CD4-positive, alpha-beta memory T cell (primary cell): ENCODE results near the gene C1orf50. TPM values are rescaled to one million over a fixed set of nuclear protein-coding genes. Genes with fewer than 3 reads are reported as not detected.
A peak's percentile ranks its signal among the peaks of the same experiment; 100 is the strongest.

Experiments
- CTCF ChIA-PET: fragments of 350-600 bp; sonication (Branson Sonifier 250); formaldehyde crosslinking; loops from one replicate; lab custom pipeline; 2021; ENCODE audit warnings: inconsistent platforms; ENCODE audit not compliant: partially characterized antibody; lab: Charles Lee
- POLR2A ChIA-PET: fragments of 350-600 bp; sonication (Branson Sonifier 250); formaldehyde crosslinking; loops from one replicate; lab custom pipeline; 2021; ENCODE audit not compliant: partially characterized antibody; lab: Charles Lee
- DNase-seq, 5 donors: peaks; one replicate each; pipeline versions ENCODE4 v3.0.0 to v3.0.0-alpha.2; 2020 to 2022; ENCODE audit warnings: mixed read lengths in 1 of 5
- H3K27ac ChIP-seq: one replicate; pipeline ENCODE4 v1.7.0; 2013; ENCODE audit warnings: low read depth, low read length
- H3K27me3 ChIP-seq: 2 replicates; pipeline ENCODE4 v1.7.0; 2013; ENCODE audit warnings: mild to moderate bottlenecking, low read length, moderate library complexity; ENCODE audit not compliant: insufficient read depth
- H3K36me3 ChIP-seq: 2 replicates; pipeline ENCODE4 v1.7.0; 2013; ENCODE audit warnings: mild to moderate bottlenecking, low read length, moderate library complexity; ENCODE audit not compliant: insufficient read depth
- H3K4me1 ChIP-seq: 2 replicates; pipeline ENCODE4 v1.7.0; 2013; ENCODE audit warnings: mild to moderate bottlenecking, low read length, moderate library complexity; ENCODE audit not compliant: insufficient read depth
- H3K4me3 ChIP-seq, 2 donors: one replicate each; pipeline ENCODE4 v1.7.0; 2013; ENCODE audit warnings: low read length in 2 of 2, mild to moderate bottlenecking in 1 of 2
- H3K9me3 ChIP-seq, 2 donors: one replicate each; pipeline ENCODE4 v1.7.0; 2013; ENCODE audit warnings: low read length in 2 of 2, control low read depth in 1 of 2; ENCODE audit not compliant: control insufficient read depth in 1 of 2
- H3K27ac Mint-ChIP-seq, 7 donors: one replicate each; pipeline ENCODE4 v1.8.0; 2020 to 2021; ENCODE audit warnings: mixed read lengths in 7 of 7, mild to moderate bottlenecking in 6 of 7, inconsistent platforms in 3 of 7, moderate library complexity in 3 of 7
- H3K27me3 Mint-ChIP-seq, 2 donors: one replicate each; pipeline ENCODE4 v1.8.0; 2020 to 2021; ENCODE audit warnings: mixed read lengths in 2 of 2
- H3K36me3 Mint-ChIP-seq, 2 donors: one replicate each; pipeline ENCODE4 v1.8.0; 2020 to 2021; ENCODE audit warnings: mixed read lengths in 2 of 2, inconsistent platforms in 1 of 2, mild to moderate bottlenecking in 1 of 2
- H3K4me1 Mint-ChIP-seq, 4 donors: one replicate each; pipeline ENCODE4 v1.8.0; 2020 to 2021; ENCODE audit warnings: mixed read lengths in 4 of 4, mild to moderate bottlenecking in 1 of 4
- H3K4me3 Mint-ChIP-seq, 8 donors: one replicate each; pipeline ENCODE4 v1.8.0; 2020 to 2021; ENCODE audit warnings: mixed read lengths in 8 of 8, mild to moderate bottlenecking in 7 of 8, moderate library complexity in 6 of 8, inconsistent platforms in 3 of 8
- H3K9me3 Mint-ChIP-seq, 8 donors: one replicate each; pipeline ENCODE4 v1.8.0; 2020 to 2021; ENCODE audit warnings: mixed read lengths in 8 of 8, mild to moderate bottlenecking in 5 of 8, inconsistent platforms in 3 of 8, moderate library complexity in 1 of 8
- intact Hi-C: fragments of 100-400 bp; cut with micrococcal nuclease; formaldehyde crosslinking; loops from one replicate; pipeline ENCODE4 v1.15.1; 2023
- polyA plus RNA-seq, 2 donors: library from polyadenylated mRNA; unstranded; fragments of 300-500 nt; fragmentation: Illumina TruSeq; gene quantifications; one replicate each; pipeline ENCODE4 v1.2.3, GENCODE V29; 2021
- total RNA-seq, 2 experiments: library from RNA; stranded (reverse); gene quantifications; one replicate each; pipeline ENCODE4 v1.2.3, GENCODE V29; 2021

C1orf50 gene
- total and polyA plus RNA-seq, 4 experiments from 2014 or later: 2.5 to 20.9 (median 14.6) TPM

DNA sequence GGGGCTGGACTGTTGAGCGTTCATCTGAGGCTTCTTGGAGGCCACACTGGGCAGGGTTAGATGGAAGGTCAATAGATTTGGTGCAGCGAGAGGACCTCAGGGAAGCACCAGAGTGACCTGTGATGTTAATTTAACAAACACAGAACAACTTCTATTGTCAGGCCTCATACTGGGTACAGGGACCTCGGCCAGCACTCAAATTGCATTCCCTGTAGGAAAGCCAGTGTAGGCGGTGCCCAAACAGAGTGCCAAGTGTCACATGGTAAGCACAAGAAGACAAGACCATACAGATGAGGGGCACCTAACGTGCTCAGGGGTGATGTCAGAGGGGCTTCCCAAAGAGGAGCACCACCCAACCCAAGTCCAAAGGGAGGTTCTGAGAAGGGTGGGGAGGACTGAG is 19.0 kb downstream of the C1orf50 start:
- POLR2A ChIA-PET: interaction anchor here (1.6 to 2.9 kb wide), 2 partner anchors 19 to 21 kb away, joined by 4 to 16 read pairs; partner anchors contain the start of genes C1orf50 and P3H1
- H3K4me1 ChIP-seq: peaks cover 14% of the 10 kb centered on the region
- H3K4me3 Mint-ChIP-seq: peak overlapping the region in 7 of 8 donors; percentile 85 to 94 (median 89)
- peaks cover 8 to 10% of the 10 kb centered on the region in 2 donors for H3K36me3 Mint-ChIP-seq
- peaks cover 0 to 2% (median 0%) of the 10 kb centered on the region in 8 donors for H3K9me3 Mint-ChIP-seq
- H3K4me1 Mint-ChIP-seq: peaks cover 8 to 23% (median 13%) of the 10 kb centered on the region in 4 donors
- DNase-seq: no peak
- CTCF ChIA-PET: interaction anchor here (1.5 kb wide), 1 partner anchor 40 kb away, joined by 4 read pairs; no protein-coding TSS in a partner anchor
- no peaks in the 10 kb centered on the region for H3K27me3 ChIP-seq
- H3K27ac Mint-ChIP-seq: peak overlapping the region in 4 of 7 donors; percentile 21 to 90 (median 56)
- H3K27ac ChIP-seq: no peak overlapping the region
- no peak overlapping the region for H3K4me3 ChIP-seq
- no peaks in the 10 kb centered on the region for H3K36me3 ChIP-seq
- no peaks in the 10 kb centered on the region for H3K9me3 ChIP-seq
- no peaks in the 10 kb centered on the region for H3K27me3 Mint-ChIP-seq
- intact Hi-C loops: no loop called here

DNA sequence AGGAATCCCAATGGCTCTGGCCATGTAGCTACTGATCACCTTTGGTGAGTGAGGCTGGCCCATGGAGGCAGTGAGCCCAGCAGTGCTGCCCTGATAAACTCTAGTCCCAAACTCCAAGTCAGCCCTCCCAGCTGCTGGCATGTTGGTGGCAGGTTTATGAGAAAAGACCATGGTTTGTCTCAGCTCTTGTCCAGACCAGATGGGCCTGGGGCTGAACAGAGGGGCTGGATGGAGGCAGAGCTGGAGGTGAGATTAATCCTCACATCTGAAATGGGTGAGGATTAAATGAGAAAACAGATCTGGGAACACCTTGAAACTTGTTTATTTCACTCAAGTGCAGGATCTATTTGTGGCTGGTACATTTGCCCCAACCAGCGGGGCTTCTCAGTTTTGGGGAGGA is 21.0 kb downstream of the C1orf50 start:
- POLR2A ChIA-PET: no interaction called here
- intact Hi-C loops: no loop called here
- no peaks in the 10 kb centered on the region for H3K27me3 Mint-ChIP-seq

GRCh38 chr1:42793824-42794223 is 26.8 kb downstream of the C1orf50 start:
- Mint-ChIP-seq H3K36me3 (no peaks in the 10 kb centered on the region), H3K9me3 (no peaks in the 10 kb centered on the region), H3K4me3 (no peak overlapping the region), H3K27me3 (peaks cover 0 to 2% of the 10 kb centered on the region in 2 donors), H3K4me1 (no peaks in the 10 kb centered on the region), H3K27ac (no peak overlapping the region)
- ChIA-PET CTCF (no interaction called here), POLR2A (interaction anchor here (1.0 kb wide), 1 partner anchor 23 kb away, joined by 4 read pairs; the partner anchor contains the start of gene ERMAP)
- intact Hi-C loops: no loop called here
- DNase-seq: no peak
- no peaks in the 10 kb centered on the region for H3K4me1 ChIP-seq
- H3K36me3 ChIP-seq: no peaks in the 10 kb centered on the region
- no peak overlapping the region for H3K27ac ChIP-seq
- H3K4me3 ChIP-seq: no peak overlapping the region
- no peaks in the 10 kb centered on the region for H3K27me3 ChIP-seq
- no peaks in the 10 kb centered on the region for H3K9me3 ChIP-seq

More for the DNA sequence above, 21.0 kb downstream of the C1orf50 start:
- H3K27me3 ChIP-seq: no peaks in the 10 kb centered on the region
- no peaks in the 10 kb centered on the region for H3K36me3 ChIP-seq
- H3K9me3 Mint-ChIP-seq: no peaks in the 10 kb centered on the region
- CTCF ChIA-PET: no interaction called here
- DNase-seq: no peak
- peaks cover 3% of the 10 kb centered on the region in 2 donors for H3K36me3 Mint-ChIP-seq
- peak overlapping the region in 1 of 7 donors; percentile 19 for H3K27ac Mint-ChIP-seq
- peaks cover 7 to 23% (median 12%) of the 10 kb centered on the region in 4 donors for H3K4me1 Mint-ChIP-seq
- H3K9me3 ChIP-seq: no peaks in the 10 kb centered on the region
- peak overlapping the region in 1 of 8 donors; percentile 6 for H3K4me3 Mint-ChIP-seq
- H3K27ac ChIP-seq: no peak overlapping the region
- H3K4me1 ChIP-seq: peaks cover 14% of the 10 kb centered on the region
- H3K4me3 ChIP-seq: no peak overlapping the region

DNA sequence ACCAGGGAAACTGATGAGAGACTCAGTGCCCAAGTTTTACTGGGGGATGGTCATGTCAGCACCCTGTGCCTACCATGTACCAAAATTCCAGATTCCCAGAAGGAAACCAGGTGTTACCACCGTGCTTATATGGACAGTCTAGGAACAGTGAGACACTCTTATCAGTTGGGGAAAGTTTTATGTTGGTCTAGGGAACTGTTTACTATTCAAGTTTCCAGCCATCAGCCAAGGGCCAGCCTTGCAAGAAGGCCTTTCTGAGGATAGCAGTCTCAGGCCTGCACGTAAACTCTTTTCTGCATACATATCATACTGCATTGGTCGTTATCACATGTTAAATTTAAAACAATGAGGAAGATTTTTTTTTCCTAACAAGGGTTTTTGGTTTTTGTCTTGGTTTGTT is 30.4 kb downstream of the C1orf50 start:
- ChIA-PET POLR2A (no interaction called here), CTCF (interaction anchor here (1.5 kb wide), 1 partner anchor 15 kb away, joined by 3 read pairs; no protein-coding TSS in a partner anchor)
- no peaks in the 10 kb centered on the region for H3K9me3 ChIP-seq
- no peaks in the 10 kb centered on the region for H3K4me1 ChIP-seq
- no peaks in the 10 kb centered on the region for H3K36me3 ChIP-seq
- Mint-ChIP-seq H3K9me3 (no peaks in the 10 kb centered on the region), H3K36me3 (no peaks in the 10 kb centered on the region), H3K4me1 (no peaks in the 10 kb centered on the region), H3K27ac (no peak overlapping the region), H3K4me3 (no peak overlapping the region), H3K27me3 (peaks cover 0 to 2% of the 10 kb centered on the region in 2 donors)
- no peak overlapping the region for H3K4me3 ChIP-seq
- intact Hi-C loops: no loop called here
- no peaks in the 10 kb centered on the region for H3K27me3 ChIP-seq
- DNase-seq: no peak
- H3K27ac ChIP-seq: no peak overlapping the region

DNA sequence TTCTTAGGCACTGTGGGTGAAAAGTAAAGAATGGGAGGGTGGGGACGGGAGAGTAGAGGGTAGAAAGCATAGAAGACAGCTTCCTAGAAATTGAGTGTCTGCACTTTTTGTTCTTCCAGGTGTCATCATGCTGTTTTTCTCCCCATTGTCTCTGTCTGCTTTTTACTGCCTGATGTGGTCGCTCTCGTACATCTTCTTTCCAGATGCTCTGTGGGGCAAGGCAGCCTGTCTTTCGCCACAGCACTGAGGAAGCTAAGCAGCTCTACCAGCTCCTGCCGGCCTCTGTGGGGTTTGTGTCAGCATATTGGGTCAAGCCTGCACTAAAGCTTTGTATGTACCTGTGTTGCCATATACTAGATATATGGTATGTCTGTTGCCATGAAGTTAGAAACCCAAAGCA is 30.9 kb downstream of the C1orf50 start:
- no peak overlapping the region for H3K27ac ChIP-seq
- H3K4me1 ChIP-seq: no peaks in the 10 kb centered on the region
- intact Hi-C loops: no loop called here
- H3K27me3 ChIP-seq: no peaks in the 10 kb centered on the region
- no peaks in the 10 kb centered on the region for H3K9me3 ChIP-seq
- Mint-ChIP-seq H3K4me1 (no peaks in the 10 kb centered on the region), H3K4me3 (no peak overlapping the region), H3K9me3 (no peaks in the 10 kb centered on the region), H3K27ac (no peak overlapping the region), H3K27me3 (peaks cover 0 to 2% of the 10 kb centered on the region in 2 donors), H3K36me3 (no peaks in the 10 kb centered on the region)
- ChIA-PET POLR2A (no interaction called here), CTCF (interaction anchor here (1.5 kb wide), 1 partner anchor 15 kb away, joined by 3 read pairs; no protein-coding TSS in a partner anchor)
- DNase-seq: no peak
- H3K4me3 ChIP-seq: no peak overlapping the region
- no peaks in the 10 kb centered on the region for H3K36me3 ChIP-seq

- no peak overlapping the region for H3K27ac ChIP-seq
- no peaks in the 10 kb centered on the region for H3K36me3 ChIP-seq
- peaks cover 0 to 2% of the 10 kb centered on the region in 2 donors for H3K27me3 Mint-ChIP-seq
- DNase-seq: no peak
- H3K36me3 Mint-ChIP-seq: peaks cover 12 to 13% of the 10 kb centered on the region in 2 donors
- H3K27me3 ChIP-seq: no peaks in the 10 kb centered on the region
- ChIA-PET CTCF (interaction anchor here (0.6 kb wide), 1 partner anchor 72 kb away, joined by 3 read pairs; no protein-coding TSS in a partner anchor), POLR2A (no interaction called here)
- H3K27ac Mint-ChIP-seq: no peak overlapping the region
- H3K4me3 Mint-ChIP-seq: no peak overlapping the region
- H3K4me3 ChIP-seq: no peak overlapping the region
- intact Hi-C loops: no loop called here
- no peaks in the 10 kb centered on the region for H3K9me3 Mint-ChIP-seq
- H3K9me3 ChIP-seq: no peaks in the 10 kb centered on the region
- H3K4me1 Mint-ChIP-seq: peaks cover 0 to 7% (median 2%) of the 10 kb centered on the region in 4 donors
- H3K4me1 ChIP-seq: no peaks in the 10 kb centered on the region
These were observed 34.9 kb downstream of the C1orf50 start for GRCh38 chr1:42801832-42802473.

DNA sequence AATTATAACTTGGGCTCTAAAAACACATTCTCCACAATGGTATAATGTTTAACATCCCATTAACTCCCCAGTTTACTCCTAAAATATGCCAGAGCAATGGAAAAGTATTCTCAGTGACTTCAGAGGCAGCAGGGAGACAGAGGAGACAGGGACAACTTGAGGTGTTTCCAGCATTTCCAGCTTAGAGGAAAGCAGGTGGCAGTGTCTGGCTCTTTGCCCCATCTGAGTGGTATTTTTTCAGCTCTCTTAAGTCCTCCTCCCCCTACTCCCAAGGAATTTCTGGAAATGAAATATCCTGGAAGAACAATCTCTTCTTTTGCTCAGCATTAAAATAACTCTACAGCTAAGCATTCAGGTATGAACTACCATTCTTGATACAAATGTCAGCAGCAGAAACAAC is 39.1 kb downstream of the C1orf50 start:
- no peaks in the 10 kb centered on the region for H3K36me3 ChIP-seq
- no peak overlapping the region for H3K4me3 ChIP-seq
- no peaks in the 10 kb centered on the region for H3K27me3 Mint-ChIP-seq
- peaks cover 3 to 10% (median 6%) of the 10 kb centered on the region in 4 donors for H3K4me1 Mint-ChIP-seq
- ChIA-PET CTCF (no interaction called here), POLR2A (interaction anchor here (1.9 to 2.6 kb wide), 2 partner anchors 10 to 39 kb away, joined by 7 to 8 read pairs; partner anchors contain the start of genes C1orf50, ERMAP and P3H1)
- intact Hi-C loops: no loop called here
- no peaks in the 10 kb centered on the region for H3K9me3 ChIP-seq
- H3K4me1 ChIP-seq: peaks cover 7% of the 10 kb centered on the region
- H3K27me3 ChIP-seq: no peaks in the 10 kb centered on the region
- peaks cover 12 to 18% of the 10 kb centered on the region in 2 donors for H3K36me3 Mint-ChIP-seq
- DNase-seq: no peak
- no peak overlapping the region for H3K4me3 Mint-ChIP-seq
- no peaks in the 10 kb centered on the region for H3K9me3 Mint-ChIP-seq
- no peak overlapping the region for H3K27ac Mint-ChIP-seq
- no peak overlapping the region for H3K27ac ChIP-seq
